Fibroblast of peridontal ligament (primary cell): ENCODE data around the gene ATF7IP2.
"Not testable (repeated sequence)": the region's sequence is repeated elsewhere in the genome, so short reads cannot be mapped to it uniquely, and the experiment has no call there.

Experiments used
- DNase-seq: peaks from one replicate; pipeline ENCODE4 v3.0.0-alpha.2; 2010; ENCODE audit errors: extremely low read depth

Gene ATF7IP2

DNA sequence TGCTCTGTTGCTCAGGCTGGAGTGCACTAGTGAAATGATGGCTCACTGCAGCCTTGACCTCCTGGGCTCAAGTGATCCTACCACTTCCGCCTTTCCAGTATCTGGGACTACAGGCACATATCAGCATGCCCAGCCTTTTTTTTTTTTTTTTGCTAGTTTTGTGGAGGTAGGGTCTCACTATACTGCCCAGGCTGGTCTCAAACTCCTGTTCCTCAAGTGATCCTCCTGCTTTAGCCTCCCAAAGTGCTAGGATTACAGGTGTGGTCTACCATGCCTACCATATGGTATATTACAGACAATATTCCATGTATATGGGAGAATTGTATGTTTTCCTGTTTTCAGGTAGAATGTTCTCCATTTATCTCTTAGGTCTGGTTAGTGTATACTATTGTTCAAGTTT, 12.3 kb upstream of the ATF7IP2 start:
- DNase-seq = no peak

GRCh38 chr16:10376229-10376628, 9.6 kb upstream of the ATF7IP2 start:
- no peak for DNase-seq

DNA sequence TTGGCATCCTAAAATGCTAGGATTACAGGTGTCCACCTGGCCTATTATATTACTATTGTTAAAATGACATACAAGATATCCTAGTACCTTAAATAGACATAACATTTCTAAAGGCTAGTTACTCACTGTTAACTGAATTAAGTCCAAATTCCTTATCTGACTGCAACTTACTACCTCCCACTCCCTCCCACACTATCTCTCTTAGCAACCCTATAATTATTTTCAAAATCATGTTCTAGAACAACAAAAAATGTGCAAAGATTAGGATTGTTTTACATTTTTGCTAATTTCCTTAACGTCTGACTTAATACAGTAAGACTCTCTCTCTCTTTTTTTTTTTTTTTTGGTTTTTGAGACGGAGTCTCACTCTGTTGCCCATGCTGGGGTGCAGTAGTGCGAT, 2.2 kb upstream of the ATF7IP2 start:
- DNase-seq = no peak

DNA sequence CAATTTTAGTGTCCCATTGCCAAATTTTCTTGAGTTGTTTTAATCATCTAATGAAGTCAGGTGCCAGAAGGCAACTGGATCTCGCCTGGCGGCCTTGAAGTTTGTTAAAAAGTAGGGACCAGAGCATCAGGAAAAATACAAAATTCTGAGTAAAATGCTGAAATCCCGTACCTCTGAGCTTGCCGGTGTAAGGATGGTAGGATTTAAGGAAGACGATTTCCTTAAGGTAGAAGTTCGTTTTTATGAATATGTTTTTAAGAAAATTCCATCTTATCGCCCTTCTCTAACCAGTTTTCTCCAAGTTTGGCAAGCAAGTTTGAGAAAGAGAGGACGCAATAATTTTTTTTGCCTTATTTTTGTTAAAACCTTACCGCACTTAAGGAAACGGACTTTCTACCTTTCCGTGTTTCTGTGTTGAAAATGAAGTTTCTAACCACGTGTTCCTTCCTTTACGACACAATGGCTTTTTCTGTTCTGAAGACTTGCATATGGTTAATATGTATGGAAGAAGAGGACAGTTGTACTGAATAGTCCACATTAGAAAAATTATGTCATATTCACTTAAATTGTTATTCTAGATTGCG, 748 bp downstream of the ATF7IP2 start:
- peak; percentile 22 for DNase-seq

DNA sequence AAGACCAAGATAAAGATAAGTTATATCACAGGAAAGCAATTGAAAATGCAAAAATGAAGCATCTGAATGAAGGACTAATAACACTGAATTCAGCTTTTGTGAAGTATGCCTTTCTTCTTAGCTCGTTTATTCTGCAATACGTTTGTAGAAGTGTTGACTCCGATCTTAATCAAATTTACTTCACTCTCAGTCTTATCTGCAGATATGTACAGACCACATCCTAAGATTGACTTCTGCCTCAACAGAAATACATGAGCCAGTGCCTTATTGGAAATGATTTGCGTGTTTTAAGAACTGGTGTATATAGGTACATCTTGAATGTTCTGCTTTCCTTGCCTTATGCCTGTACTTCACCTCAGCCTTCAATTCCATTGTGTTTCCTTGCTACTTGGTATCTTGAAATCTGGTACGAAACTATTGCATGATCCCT, 1.3 kb downstream of the ATF7IP2 start:
- DNase-seq = peak; percentile 0

DNA sequence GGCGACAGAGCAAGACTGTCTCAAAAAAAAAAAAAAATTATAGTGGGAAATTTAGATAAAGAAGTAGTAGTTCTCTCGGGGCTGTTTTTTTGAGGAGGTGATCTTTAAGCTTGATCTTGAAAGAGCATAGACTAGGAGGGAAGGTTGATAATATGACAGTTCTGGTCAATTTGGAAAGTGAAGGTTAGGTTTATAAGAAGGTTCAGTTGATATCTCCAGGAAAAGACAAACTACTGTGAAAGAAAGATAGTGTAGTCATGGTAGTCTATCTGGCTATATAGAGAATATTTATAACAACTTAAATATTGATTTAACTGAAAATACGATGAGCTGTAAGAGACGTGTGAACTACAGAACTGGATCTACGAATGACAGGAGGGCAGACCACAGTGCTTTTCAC, 3.1 kb downstream of the ATF7IP2 start:
- DNase-seq = no peak

GRCh38 chr16:10390330-10390729, 4.5 kb downstream of the ATF7IP2 start:
- DNase-seq = no peak

DNA sequence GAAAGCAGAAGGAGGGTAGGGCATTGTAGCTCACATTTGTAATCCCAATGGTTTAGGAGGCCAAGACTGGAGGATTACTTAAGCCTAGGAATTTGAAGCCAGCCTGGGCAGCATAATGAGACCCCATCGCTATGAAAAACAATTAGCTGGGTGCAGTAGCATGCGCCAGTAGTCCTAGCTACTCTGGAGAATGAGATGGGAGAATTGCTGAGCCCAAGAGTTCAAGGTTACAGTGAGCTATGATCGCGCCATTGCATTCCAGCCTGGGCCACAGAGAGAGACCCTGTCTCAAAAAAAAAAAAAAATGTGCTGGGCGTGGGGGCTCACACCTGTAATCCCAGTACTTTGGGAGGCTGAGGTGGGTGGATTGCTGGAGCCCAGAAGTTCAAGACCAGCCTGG, 5.0 kb downstream of the ATF7IP2 start:
- DNase-seq = no peak

GRCh38 chr16:10391339-10391738, 5.5 kb downstream of the ATF7IP2 start:
- DNase-seq = no peak

DNA sequence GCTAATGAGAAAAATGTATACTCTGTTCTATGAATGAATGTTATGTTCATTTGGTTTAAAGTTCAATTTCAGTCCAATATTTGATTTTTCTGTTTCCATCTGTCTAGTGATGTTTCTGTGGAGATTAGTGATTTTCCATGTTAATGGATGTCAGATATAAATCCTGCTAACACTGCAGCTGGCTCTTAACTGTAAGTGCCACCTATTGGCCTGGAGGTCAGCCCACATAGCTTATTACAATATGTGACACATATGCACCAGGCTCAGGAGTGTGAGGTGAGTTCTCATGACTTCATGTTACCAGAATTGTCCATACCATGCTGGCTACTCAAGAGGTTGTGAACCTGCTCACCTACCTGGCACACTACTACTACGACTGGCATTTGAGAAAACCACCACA, 17.1 kb downstream of the ATF7IP2 start:
- DNase-seq = no peak

DNA sequence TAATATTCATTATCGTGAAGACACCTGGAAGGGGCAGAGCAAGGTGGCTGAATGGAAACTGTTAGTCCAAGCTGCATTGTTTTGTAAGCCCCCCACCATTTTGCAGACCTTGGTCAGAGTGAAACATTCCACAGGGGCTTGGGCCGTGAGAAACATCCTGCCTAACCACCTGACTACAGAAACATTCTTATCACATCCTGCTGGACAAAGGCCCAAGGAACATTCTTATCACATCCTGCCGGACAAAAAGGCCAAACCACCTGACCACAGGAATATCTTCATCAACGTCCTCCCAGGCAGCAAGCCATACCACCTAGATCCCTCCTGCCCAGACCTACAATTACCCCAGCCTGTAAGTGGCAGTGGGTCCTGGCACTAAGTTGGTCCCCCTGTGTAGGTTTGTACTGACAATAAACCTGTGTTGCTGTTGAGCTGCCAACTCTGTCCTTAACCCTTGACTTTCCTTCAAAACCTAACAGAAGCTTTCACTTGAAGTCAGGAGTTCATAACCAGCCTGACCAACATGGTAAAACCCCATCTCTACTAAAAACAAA, 19.6 kb downstream of the ATF7IP2 start:
- DNase-seq = no peak

DNA sequence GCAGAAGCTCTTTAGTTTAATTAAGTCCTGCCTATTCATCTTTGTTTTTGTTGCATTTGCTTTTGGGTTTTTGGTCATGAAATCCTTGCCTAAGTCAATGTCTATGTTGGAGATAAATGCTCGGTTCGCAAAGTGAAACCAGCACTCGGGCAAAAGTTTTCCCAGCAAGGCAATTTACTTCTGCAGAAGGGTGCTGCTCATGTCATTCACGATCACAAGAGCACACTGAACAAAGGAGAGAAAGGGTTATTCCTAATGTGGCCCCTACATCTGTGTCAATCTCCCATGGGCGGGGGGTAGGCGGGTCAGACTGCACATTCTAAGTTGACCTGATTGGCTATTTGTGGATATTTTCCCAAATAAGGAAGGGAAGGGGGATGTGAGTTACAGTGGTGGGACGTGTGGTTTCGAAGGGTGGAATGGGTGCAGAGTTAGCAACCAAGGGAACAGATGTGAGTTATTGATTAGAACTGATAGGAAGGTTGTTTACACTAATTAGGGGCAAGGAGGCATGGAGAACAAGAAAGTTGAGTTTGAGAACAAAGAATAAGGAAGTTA, 23.0 kb downstream of the ATF7IP2 start:
- DNase-seq = no peak

- not testable (repeated sequence) for DNase-seq
These were observed 23.9 kb downstream of the ATF7IP2 start for GRCh38 chr16:10409713-10410112.

GRCh38 chr16:10410469-10410868, 24.6 kb downstream of the ATF7IP2 start:
- DNase-seq = no peak

DNA sequence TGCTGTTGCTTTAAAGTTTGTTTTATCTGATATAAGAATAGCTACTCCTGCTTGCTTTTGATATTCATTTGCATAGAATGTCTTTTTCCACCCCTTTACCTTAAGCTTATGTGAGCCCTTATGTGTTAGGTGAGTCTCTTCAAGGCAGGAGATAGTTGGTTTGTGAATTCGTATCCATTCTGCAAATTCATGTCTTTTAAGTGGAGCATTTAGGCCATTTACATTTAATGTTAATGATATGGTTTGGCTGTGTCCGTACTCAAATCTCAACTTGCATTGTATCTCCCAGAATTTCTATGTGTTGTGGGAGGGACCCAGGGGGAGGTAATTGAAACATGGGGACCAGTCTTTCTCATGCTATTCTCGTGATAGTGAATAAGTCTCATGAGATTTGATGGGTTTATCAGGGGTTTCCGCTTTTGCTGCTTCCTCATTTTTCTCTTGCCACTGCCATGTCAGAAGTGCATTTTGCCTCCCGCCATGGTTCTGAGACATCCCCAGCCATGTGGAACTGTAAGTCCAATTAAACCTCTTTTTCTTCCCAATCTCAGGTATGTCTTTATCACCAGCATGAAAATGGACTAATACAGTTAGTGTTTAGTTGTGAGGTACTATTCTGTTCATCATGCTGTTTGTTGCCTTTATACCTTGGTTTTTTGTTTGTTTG, 27.2 kb downstream of the ATF7IP2 start:
- DNase-seq = no peak

DNA sequence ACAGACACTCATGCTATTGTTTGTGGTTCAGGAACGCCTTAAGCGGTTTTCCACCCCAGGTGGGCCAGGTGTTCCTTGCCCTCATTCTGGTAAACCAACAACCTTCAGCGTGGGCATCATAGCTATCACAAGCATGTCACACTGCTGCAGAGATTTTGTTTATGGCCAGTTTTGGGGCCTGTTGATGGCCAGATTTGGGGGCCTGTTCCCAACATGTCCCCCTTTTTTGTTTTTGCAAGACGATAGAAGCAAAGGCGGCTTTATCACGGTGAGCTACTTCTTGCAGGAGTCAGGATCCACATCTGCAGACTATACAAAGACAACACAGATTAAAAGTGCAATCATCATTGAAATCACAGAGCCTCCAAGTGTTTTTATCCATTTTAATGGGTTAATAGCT, 32.3 kb downstream of the ATF7IP2 start:
- not testable (repeated sequence) for DNase-seq

- DNase-seq = no peak
These were observed 33.8 kb downstream of the ATF7IP2 start for GRCh38 chr16:10419701-10420100.

GRCh38 chr16:10421596-10421995, 35.7 kb downstream of the ATF7IP2 start:
- DNase-seq = no peak

GRCh38 chr16:10428433-10429168, 42.7 kb downstream of the ATF7IP2 start:
- DNase-seq = no peak

- not testable (repeated sequence) for DNase-seq
These were observed 43.6 kb downstream of the ATF7IP2 start for GRCh38 chr16:10429299-10429969.

- no peak for DNase-seq
These were observed 55.9 kb downstream of the ATF7IP2 start for GRCh38 chr16:10441726-10442125.

- no peak for DNase-seq
These were observed 61.4 kb downstream of the ATF7IP2 start for GRCh38 chr16:10447289-10447688.
